ENCODE measurements around the gene MST1R. TPM values are rescaled to one million over a fixed set of nuclear protein-coding genes. Genes with fewer than 3 reads are reported as not detected.
A peak's percentile ranks its signal among the peaks of the same experiment; 100 is the strongest.

Gene MST1R
- total and polyA plus RNA-seq, 9 of the 15 experiments (the other 6 are each of a cell fraction or from before 2014, with no cell fraction given), result 1.3 to 10.0 (median 3.8) TPM

- TF ChIP-seq ZNF699 (CRISPR knock-in tag; IDR thresholded peaks at IDR 0.05; ENCODE audit: insufficient replicate concordance) (no peak), BCL6 (CRISPR knock-in tag; IDR thresholded peaks at IDR 0.05) (no peak), ZFP91 (CRISPR knock-in tag; IDR thresholded peaks at IDR 0.05) (no peak), POLR3G (IDR thresholded peaks at IDR 0.05; ENCODE audit: extremely low read depth, insufficient read length, insufficient replicate concordance) (no peak), ZNF449 (CRISPR knock-in tag; IDR thresholded peaks at IDR 0.05) (no peak), ZNF79 (CRISPR knock-in tag; IDR thresholded peaks at IDR 0.05; ENCODE audit: low read depth) (no peak), NR0B1 (IDR thresholded peaks at IDR 0.05; ENCODE audit: partially characterized antibody) (no peak), GATA2 (CRISPR knock-in tag; IDR thresholded peaks at IDR 0.05) (no peak), CGGBP1 (CRISPR knock-in tag; IDR thresholded peaks at IDR 0.05) (no peak), GATAD2B (IDR thresholded peaks at IDR 0.05; ENCODE audit: borderline replicate concordance) (no peak), TCFL5 (CRISPR knock-in tag; conservative IDR thresholded peaks at IDR 0.05) (no peak), BRF1 (IDR thresholded peaks at IDR 0.05; ENCODE audit: borderline replicate concordance, extremely low read depth, insufficient read length) (no peak), ZNF324 (CRISPR knock-in tag; IDR thresholded peaks at IDR 0.05) (no peak), TBL1XR1 (IDR thresholded peaks at IDR 0.05; ENCODE audit: low read length in 2 of 2) (no peak), CTCF (IDR thresholded peaks at IDR 0.05 in 2 of 3, conservative IDR thresholded peaks at IDR 0.05 in 1 of 3; ENCODE audit: insufficient read depth in 2 of 3, low read depth in 1 of 3, low read length in 3 of 3) (no peak), CLOCK (CRISPR knock-in tag; IDR thresholded peaks at IDR 0.05; ENCODE audit: borderline replicate concordance) (no peak), MAZ (CRISPR knock-in tag; conservative IDR thresholded peaks at IDR 0.05 in 1 of 2, IDR thresholded peaks at IDR 0.05 in 1 of 2) (peak in 1 of 2 experiments; percentile 58; a peak in 3 of 4 replicates)
Observed at GRCh38 chr3:49939858-49940666, 36.4 kb upstream of the MST1R start, which contains the start of gene RBM6 (continued).
